Activated CD4-positive, alpha-beta T cell treated with anti-CD3 and anti-CD28 coated beads, Interleukin-2, amount 10 ng/mL, durations not matched to agents 24 days and 14 days (primary cell): Measurements from ENCODE around the gene HTR3B. TPM values are rescaled to one million over a fixed set of nuclear protein-coding genes. Genes with fewer than 3 reads are reported as not detected.

Experiments used
- DNase-seq: peaks from one replicate; pipeline ENCODE4 v3.0.0; 2022
- H3K27ac Mint-ChIP-seq: one replicate; pipeline ENCODE4 v1.8.0; 2022; ENCODE audit warnings: mild to moderate bottlenecking, mixed read lengths
- H3K27me3 Mint-ChIP-seq: one replicate; pipeline ENCODE4 v1.8.0; 2022; ENCODE audit warnings: mixed read lengths
- H3K36me3 Mint-ChIP-seq: one replicate; pipeline ENCODE4 v1.8.0; 2022; ENCODE audit warnings: low read depth, mild to moderate bottlenecking, mixed read lengths
- H3K4me1 Mint-ChIP-seq: one replicate; pipeline ENCODE4 v1.8.0; 2021; ENCODE audit warnings: mixed read lengths
- H3K4me3 Mint-ChIP-seq: one replicate; pipeline ENCODE4 v1.8.0; 2022; ENCODE audit warnings: mild to moderate bottlenecking, moderate library complexity, mixed read lengths
- H3K9me3 Mint-ChIP-seq: one replicate; pipeline ENCODE4 v1.8.0; 2021; ENCODE audit warnings: mixed read lengths
- intact Hi-C: fragments of 100-400 bp; cut with micrococcal nuclease; formaldehyde crosslinking; loops from one replicate; pipeline ENCODE4 v1.15.1; 2023
- total RNA-seq: library from RNA; stranded (reverse); gene quantifications from 2 replicates; pipeline ENCODE4 v1.2.3, GENCODE V29; 2022

HTR3B gene
- total RNA-seq, 1 donor from 2014 or later, result not detected

DNA sequence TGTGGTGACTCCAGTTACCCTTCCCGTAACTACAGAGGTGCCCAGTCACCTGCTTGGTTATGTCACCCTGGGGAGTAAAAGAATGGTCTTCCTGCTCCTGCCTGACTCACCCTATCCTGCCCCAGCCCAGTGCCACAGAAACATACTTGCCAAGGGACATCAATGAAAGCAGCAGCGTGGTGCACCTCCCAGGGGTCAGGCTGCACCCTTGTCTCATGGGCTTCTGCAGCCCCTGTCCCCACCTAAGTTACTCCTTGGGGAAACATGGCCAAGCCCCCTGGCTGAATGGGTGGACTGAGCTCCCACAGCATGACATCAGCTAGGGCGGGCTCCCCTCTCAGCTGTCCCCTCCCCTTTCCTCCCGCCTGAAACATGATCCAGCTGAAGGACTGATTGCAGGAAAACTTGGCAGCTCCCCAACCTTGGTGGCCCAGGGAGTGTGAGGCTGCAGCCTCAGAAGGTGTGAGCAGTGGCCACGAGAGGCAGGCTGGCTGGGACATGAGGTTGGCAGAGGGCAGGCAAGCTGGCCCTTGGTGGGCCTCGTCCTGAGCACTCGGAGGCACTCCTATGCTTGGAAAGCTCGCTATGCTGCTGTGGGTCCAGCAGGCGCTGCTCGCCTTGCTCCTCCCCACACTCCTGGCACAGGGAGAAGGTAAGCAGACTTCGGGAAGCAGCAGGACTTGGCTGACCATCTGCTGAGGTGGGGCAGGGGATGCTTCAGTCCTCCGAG lies 70.3 kb downstream of the HTR3B start, which contains the start of gene HTR3A:
Gene HTR3A (plus strand): TSS at position 368 of the 730 bp plus-strand sequence. CDS start 218 bp downstream, at position 586.
- no peak for DNase-seq
- Mint-ChIP-seq H3K27ac (no peak within 1 kb of the TSS), H3K9me3 (no peaks in the 10 kb centered on the region), H3K27me3 (no peaks in the 10 kb centered on the region), H3K4me3 (no peak within 1 kb of the TSS), H3K4me1 (no peaks in the 10 kb centered on the region), H3K36me3 (no peaks in the 10 kb centered on the region)
- intact Hi-C loops, result no loop called here

DNA sequence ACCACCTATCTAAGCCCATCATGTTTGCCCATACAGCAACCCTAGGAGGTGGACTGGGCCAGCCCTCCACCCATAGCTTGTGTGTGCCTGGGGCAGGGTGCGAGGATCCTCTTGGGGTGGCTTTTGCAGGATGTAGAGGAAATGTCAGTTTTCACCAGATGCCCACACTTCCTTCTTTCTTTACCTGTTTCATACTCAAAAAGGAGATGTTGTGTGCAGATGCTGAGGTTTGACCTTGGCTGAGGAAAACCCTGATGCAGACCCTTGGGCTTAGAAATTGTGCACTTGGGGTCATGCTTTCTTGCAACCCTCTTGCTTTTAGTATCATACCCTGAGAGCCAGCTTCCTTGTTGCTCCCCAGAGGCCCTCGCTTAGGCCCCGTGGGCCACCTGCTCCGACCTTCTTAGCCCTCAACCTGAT lies 72.5 kb downstream of the HTR3B start:
- Mint-ChIP-seq H3K27me3 (peaks cover 3% of the 10 kb centered on the region), H3K27ac (no peak overlapping the region)
- DNase-seq, result no peak

DNA sequence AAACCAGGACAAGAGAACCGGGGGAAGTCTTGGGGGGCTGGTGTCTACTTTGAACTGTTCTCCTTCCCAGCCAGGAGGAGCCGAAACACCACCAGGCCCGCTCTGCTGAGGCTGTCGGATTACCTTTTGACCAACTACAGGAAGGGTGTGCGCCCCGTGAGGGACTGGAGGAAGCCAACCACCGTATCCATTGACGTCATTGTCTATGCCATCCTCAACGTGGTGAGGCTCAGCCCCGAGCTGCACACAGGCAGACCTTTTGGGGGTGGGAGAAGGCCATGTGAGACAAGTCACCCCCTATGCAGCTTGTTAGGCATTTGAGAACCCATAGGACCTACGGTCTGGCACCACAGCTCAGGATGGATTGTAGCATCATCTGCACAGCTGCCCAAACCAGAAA lies 73.1 kb downstream of the HTR3B start:
- DNase-seq, result no peak
- no peak overlapping the region for H3K27ac Mint-ChIP-seq
- no peaks in the 10 kb centered on the region for H3K4me1 Mint-ChIP-seq
- H3K27me3 Mint-ChIP-seq, result peaks cover 3% of the 10 kb centered on the region
- intact Hi-C loops, result no loop called here
- no peaks in the 10 kb centered on the region for H3K36me3 Mint-ChIP-seq
- no peak overlapping the region for H3K4me3 Mint-ChIP-seq
- H3K9me3 Mint-ChIP-seq, result no peaks in the 10 kb centered on the region

More for the DNA sequence above, 72.5 kb downstream of the HTR3B start:
- Mint-ChIP-seq H3K4me3 (no peak overlapping the region), H3K9me3 (no peaks in the 10 kb centered on the region), H3K4me1 (no peaks in the 10 kb centered on the region), H3K36me3 (no peaks in the 10 kb centered on the region)
- intact Hi-C loops, result no loop called here

DNA sequence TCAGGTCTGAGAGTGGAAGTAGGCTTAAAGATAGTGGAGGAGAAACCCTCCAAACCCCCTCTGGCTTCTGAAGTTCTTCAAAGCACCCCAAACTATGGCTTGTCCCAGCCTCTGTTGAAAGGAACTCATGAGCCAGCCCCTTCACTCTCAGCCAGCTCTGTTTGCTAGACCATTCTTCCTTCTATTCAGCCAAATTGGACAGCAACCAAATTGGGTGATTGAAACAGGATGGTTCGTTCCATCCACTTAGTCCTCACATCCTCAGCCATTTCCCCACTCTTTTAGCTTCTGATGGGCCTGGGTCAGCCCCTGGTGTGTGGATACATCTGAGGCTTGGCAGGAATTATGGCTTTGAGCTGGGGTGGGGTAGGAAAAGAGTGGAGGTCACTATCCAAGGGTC lies 74.8 kb downstream of the HTR3B start:
- no peak overlapping the region for H3K4me3 Mint-ChIP-seq
- DNase-seq, result no peak

DNA sequence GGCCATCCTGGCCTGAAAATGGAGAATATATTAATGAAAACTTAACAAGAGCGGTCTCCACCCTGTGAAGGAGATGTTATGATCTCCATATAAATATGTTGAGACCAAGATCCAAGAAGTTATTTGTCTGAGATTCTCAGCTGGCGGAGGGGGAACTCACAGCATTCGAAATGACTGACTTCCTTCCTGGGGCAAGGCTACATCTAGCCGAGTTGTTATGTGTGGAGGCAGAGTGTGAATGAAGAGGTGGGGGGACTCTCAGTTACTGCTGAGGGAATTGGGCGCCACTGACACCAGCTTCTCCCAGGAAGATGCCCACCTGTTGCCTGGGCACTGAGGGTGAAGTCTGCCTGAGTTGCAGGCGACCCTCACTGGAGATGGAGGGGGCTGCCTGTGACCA lies 76.2 kb downstream of the HTR3B start:
- Mint-ChIP-seq H3K4me1 (no peaks in the 10 kb centered on the region), H3K9me3 (no peaks in the 10 kb centered on the region), H3K4me3 (no peak overlapping the region), H3K27ac (no peak overlapping the region), H3K27me3 (peaks cover 3% of the 10 kb centered on the region), H3K36me3 (no peaks in the 10 kb centered on the region)
- intact Hi-C loops, result no loop called here
- no peak for DNase-seq

More for the DNA sequence above, 74.8 kb downstream of the HTR3B start:
- H3K9me3 Mint-ChIP-seq, result no peaks in the 10 kb centered on the region
- H3K36me3 Mint-ChIP-seq, result no peaks in the 10 kb centered on the region
- peaks cover 3% of the 10 kb centered on the region for H3K27me3 Mint-ChIP-seq
- H3K27ac Mint-ChIP-seq, result no peak overlapping the region
- intact Hi-C loops, result no loop called here
- no peaks in the 10 kb centered on the region for H3K4me1 Mint-ChIP-seq

DNA sequence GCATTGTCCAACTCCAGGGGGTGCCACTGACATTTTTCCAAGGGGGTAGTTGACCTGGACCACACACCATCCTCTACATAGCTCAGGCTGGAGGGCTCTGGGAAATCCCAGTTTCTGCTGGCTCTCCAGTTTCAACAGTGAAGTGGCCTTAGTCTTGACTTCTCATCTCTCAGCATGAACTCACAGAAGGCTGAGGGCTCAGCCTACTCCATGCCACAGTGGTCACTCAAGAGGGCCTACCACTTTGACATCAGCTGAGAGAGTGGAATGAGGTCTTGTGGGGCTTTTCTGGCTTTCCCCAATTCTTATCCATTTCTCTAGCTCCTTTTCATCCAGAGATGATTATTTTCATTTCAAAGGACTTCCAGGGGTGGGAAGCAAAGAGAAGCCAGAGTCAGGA lies 77.7 kb downstream of the HTR3B start:
- Mint-ChIP-seq H3K4me3 (no peak overlapping the region), H3K4me1 (no peaks in the 10 kb centered on the region), H3K27ac (no peak overlapping the region), H3K9me3 (no peaks in the 10 kb centered on the region), H3K27me3 (peaks cover 3% of the 10 kb centered on the region), H3K36me3 (no peaks in the 10 kb centered on the region)
- no peak for DNase-seq
- intact Hi-C loops, result no loop called here

DNA sequence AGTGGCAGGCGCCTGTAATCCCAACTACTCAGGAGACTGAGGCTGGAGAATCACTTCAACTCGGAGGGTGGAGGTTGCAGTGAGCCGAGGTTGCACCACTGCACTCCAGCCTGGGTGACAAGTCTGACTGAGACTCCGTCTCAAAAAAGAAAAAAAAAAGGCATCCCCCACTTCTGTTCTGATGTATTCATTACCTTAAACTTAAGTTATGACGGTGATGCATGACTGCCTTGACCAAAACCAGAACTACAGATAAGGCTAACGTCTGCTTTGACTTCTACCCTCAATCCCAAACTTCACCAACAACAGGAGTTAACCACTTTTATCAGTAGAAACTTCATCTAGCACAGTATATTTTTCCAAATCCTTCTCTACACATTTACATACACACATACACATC lies 80.2 kb downstream of the HTR3B start:
- no peaks in the 10 kb centered on the region for H3K4me1 Mint-ChIP-seq
- H3K4me3 Mint-ChIP-seq, result no peak overlapping the region
- H3K27ac Mint-ChIP-seq, result no peak overlapping the region

DNA sequence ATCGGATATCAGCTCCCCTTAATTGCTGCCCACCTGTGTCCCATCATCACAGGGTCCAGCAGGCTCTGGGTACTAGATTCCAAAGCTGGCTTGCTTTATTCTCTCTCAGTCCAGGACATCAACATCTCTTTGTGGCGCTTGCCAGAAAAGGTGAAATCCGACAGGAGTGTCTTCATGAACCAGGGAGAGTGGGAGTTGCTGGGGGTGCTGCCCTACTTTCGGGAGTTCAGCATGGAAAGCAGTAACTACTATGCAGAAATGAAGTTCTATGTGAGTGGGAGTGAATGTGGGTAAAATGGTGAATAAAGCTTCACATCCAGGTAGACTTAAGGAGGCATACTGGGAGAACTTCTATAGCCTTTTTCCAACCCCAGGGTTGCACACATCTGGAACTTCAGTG lies 81.3 kb downstream of the HTR3B start:
- H3K27ac Mint-ChIP-seq, result no peak overlapping the region
- no peaks in the 10 kb centered on the region for H3K36me3 Mint-ChIP-seq
- no peaks in the 10 kb centered on the region for H3K9me3 Mint-ChIP-seq
- no peaks in the 10 kb centered on the region for H3K27me3 Mint-ChIP-seq
- H3K4me1 Mint-ChIP-seq, result no peaks in the 10 kb centered on the region
- H3K4me3 Mint-ChIP-seq, result no peak overlapping the region
- DNase-seq, result no peak
- intact Hi-C loops, result no loop called here

More for the DNA sequence above, 80.2 kb downstream of the HTR3B start:
- Mint-ChIP-seq H3K36me3 (no peaks in the 10 kb centered on the region), H3K27me3 (peaks cover 3% of the 10 kb centered on the region), H3K9me3 (no peaks in the 10 kb centered on the region)
- intact Hi-C loops, result no loop called here
- no peak for DNase-seq

DNA sequence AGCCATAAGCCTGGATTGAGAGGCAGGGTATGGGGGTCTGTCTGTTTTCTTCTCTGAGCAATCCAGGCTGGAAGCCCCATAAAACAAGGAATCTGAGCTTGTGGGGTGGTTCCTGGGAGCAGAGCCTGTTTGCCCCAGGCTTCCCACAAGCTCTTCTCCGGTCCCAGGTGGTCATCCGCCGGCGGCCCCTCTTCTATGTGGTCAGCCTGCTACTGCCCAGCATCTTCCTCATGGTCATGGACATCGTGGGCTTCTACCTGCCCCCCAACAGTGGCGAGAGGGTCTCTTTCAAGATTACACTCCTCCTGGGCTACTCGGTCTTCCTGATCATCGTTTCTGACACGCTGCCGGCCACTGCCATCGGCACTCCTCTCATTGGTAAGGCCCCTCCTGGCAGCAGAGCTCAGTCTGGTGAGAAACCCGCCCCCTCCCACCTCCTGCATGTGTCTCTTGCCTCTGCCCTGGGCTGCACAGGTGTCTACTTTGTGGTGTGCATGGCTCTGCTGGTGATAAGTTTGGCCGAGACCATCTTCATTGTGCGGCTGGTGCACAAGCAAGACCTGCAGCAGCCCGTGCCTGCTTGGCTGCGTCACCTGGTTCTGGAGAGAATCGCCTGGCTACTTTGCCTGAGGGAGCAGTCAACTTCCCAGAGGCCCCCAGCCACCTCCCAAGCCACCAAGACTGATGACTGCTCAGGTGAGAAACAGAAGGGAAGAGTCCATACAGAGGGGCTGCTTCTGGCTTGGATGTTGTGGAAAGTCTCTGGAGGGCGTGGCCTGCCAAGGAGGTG lies 82.0 kb downstream of the HTR3B start:
- no peak for DNase-seq
- intact Hi-C loops, result no loop called here
- no peaks in the 10 kb centered on the region for H3K9me3 Mint-ChIP-seq
- no peaks in the 10 kb centered on the region for H3K4me1 Mint-ChIP-seq
- H3K27ac Mint-ChIP-seq, result no peak overlapping the region
- H3K4me3 Mint-ChIP-seq, result no peak overlapping the region
- no peaks in the 10 kb centered on the region for H3K27me3 Mint-ChIP-seq
- no peaks in the 10 kb centered on the region for H3K36me3 Mint-ChIP-seq

DNA sequence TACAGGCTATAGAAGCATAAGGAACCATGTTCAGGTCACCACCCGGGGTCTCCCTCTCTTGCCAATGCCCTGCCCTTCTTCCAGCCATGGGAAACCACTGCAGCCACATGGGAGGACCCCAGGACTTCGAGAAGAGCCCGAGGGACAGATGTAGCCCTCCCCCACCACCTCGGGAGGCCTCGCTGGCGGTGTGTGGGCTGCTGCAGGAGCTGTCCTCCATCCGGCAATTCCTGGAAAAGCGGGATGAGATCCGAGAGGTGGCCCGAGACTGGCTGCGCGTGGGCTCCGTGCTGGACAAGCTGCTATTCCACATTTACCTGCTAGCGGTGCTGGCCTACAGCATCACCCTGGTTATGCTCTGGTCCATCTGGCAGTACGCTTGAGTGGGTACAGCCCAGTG lies 84.8 kb downstream of the HTR3B start:
- Mint-ChIP-seq H3K27me3 (peaks cover 4% of the 10 kb centered on the region), H3K27ac (no peak overlapping the region), H3K36me3 (no peaks in the 10 kb centered on the region), H3K4me3 (no peak overlapping the region), H3K4me1 (no peaks in the 10 kb centered on the region), H3K9me3 (no peaks in the 10 kb centered on the region)
- no peak for DNase-seq
- intact Hi-C loops, result no loop called here

DNA sequence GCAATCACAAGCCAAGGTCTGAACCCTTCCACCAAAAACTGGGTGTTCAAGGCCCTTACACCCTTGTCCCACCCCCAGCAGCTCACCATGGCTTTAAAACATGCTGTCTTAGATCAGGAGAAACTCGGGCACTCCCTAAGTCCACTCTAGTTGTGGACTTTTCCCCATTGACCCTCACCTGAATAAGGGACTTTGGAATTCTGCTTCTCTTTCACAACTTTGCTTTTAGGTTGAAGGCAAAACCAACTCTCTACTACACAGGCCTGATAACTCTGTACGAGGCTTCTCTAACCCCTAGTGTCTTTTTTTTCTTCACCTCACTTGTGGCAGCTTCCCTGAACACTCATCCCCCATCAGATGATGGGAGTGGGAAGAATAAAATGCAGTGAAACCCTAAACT lies 85.3 kb downstream of the HTR3B start:
- Mint-ChIP-seq H3K36me3 (no peaks in the 10 kb centered on the region), H3K9me3 (no peaks in the 10 kb centered on the region), H3K27me3 (peaks cover 5% of the 10 kb centered on the region), H3K4me1 (peaks cover 2% of the 10 kb centered on the region), H3K27ac (no peak overlapping the region), H3K4me3 (no peak overlapping the region)
- DNase-seq, result no peak
- intact Hi-C loops, result no loop called here

DNA sequence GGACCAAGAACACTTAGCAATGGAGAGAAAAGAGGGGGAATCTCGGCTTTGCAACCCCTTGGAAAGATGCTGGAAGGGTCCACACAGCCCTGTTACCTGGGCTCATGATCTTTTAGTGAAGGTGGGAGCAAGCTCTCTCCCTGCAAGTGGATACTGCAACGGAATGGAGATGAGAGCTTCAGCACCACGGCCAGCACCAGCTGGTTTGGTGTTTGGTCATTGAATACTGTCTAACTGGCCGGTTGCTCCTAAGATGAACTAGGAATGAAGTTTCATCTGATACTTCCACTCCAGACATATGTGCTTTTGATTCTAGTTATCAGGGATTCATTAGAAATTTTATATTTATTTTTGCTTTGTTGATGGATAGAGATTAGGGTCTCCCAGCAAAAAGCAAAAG lies 86.6 kb downstream of the HTR3B start:
- Mint-ChIP-seq H3K27me3 (peaks cover 8% of the 10 kb centered on the region), H3K4me3 (no peak overlapping the region), H3K9me3 (no peaks in the 10 kb centered on the region), H3K36me3 (no peaks in the 10 kb centered on the region), H3K4me1 (peaks cover 2% of the 10 kb centered on the region), H3K27ac (no peak overlapping the region)
- intact Hi-C loops, result no loop called here
- DNase-seq, result peak; percentile 74

DNA sequence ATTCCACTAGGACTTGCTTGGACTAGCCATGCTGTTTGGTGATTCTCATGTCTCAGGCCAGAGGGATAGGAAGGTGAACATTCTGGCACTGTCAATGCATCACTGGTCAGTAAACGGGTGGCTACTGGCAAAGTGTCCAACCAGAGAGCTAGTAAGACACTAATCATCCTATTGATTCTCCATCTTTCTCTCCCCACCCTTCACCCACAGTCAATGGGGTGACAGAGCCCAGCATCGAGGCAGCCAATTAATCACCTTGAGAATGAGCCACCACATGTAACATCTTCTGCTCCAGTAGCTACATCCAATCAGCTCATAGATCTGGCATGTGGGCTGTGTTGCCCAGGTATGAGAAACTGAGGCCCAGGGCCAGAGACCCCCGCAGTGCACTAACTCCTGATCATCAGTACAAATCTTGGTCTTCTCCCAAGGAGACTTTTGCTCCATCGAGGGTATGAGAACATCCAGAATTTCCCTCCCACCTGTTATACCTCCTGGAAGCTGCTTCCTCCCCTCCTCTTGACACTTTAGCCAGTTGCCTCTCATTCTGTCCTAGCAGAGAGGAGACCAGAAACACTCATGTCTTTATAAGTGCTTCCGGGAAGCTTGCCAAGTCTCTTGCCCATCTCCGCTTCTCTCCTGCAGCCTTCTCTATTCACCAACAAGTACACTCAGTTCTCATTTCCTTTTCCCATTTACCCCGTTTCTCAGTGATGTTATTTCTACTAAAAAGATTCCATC lies 87.3 kb downstream of the HTR3B start:
- no peak overlapping the region for H3K4me3 Mint-ChIP-seq
- peaks cover 8% of the 10 kb centered on the region for H3K27me3 Mint-ChIP-seq
- DNase-seq, result no peak
- no peaks in the 10 kb centered on the region for H3K36me3 Mint-ChIP-seq
- intact Hi-C loops, result no loop called here
- peaks cover 2% of the 10 kb centered on the region for H3K4me1 Mint-ChIP-seq
- H3K9me3 Mint-ChIP-seq, result no peaks in the 10 kb centered on the region
- H3K27ac Mint-ChIP-seq, result no peak overlapping the region
